Stomach smooth muscle (tissue), 2 donors: Measurements from ENCODE around the gene DMRT1.

Experiments used
- H3K27ac ChIP-seq: one replicate; pipeline ENCODE4 v1.7.0; 2013; ENCODE audit warnings: mild to moderate bottlenecking, low read length, inconsistent platforms
- H3K27me3 ChIP-seq, 2 donors: one replicate each; pipeline ENCODE4 v1.7.0; 2013; ENCODE audit warnings: low read length in 2 of 2; ENCODE audit not compliant: insufficient read depth in 2 of 2, control insufficient read depth in 1 of 2
- H3K36me3 ChIP-seq, 2 donors: one replicate each; pipeline ENCODE4 v1.7.0; 2013; ENCODE audit warnings: low read length in 2 of 2; ENCODE audit not compliant: control insufficient read depth in 2 of 2, insufficient read depth in 2 of 2
- H3K4me1 ChIP-seq: one replicate; pipeline ENCODE4 v1.7.0; 2013; ENCODE audit warnings: low read length; ENCODE audit not compliant: control insufficient read depth, insufficient read depth
- H3K4me3 ChIP-seq, 2 donors: one replicate each; pipeline ENCODE4 v1.7.0; 2013; ENCODE audit warnings: low read length in 2 of 2
- H3K9ac ChIP-seq, 2 donors: one replicate each; pipeline ENCODE4 v1.7.0; 2013; ENCODE audit warnings: low read length in 2 of 2, mild to moderate bottlenecking in 1 of 2
- H3K9me3 ChIP-seq, 2 donors: one replicate each; pipeline ENCODE4 v1.7.0; 2013; ENCODE audit warnings: low read length in 2 of 2; ENCODE audit not compliant: control insufficient read depth in 2 of 2
- donor health status: healthy.
- donor health status: Pancreatic carcinoma.

The DMRT1 gene

GRCh38 chr9:971901-972500 is 130.5 kb downstream of the DMRT1 start:
- H3K9me3 ChIP-seq: no peaks in the 10 kb centered on the region
- no peak overlapping the region for H3K9ac ChIP-seq
- H3K36me3 ChIP-seq: no peaks in the 10 kb centered on the region
- no peak overlapping the region for H3K27ac ChIP-seq
- H3K4me1 ChIP-seq: peaks cover 36% of the 10 kb centered on the region
- H3K4me3 ChIP-seq: peak overlapping the region; percentile 32 to 59
- H3K27me3 ChIP-seq: peaks cover 84 to 100% of the 10 kb centered on the region in 2 donors

GRCh38 chr9:972501-973294 is 131.2 kb downstream of the DMRT1 start:
- H3K9ac ChIP-seq: no peak overlapping the region
- H3K27ac ChIP-seq: no peak overlapping the region
- H3K4me3 ChIP-seq: peak overlapping the region; percentile 32 to 59
- H3K36me3 ChIP-seq: no peaks in the 10 kb centered on the region
- peaks cover 37% of the 10 kb centered on the region for H3K4me1 ChIP-seq
- no peaks in the 10 kb centered on the region for H3K9me3 ChIP-seq
- H3K27me3 ChIP-seq: peaks cover 80 to 98% of the 10 kb centered on the region in 2 donors

- Histone ChIP-seq H3K27me3 (peaks cover 82 to 98% of the 10 kb centered on the region in 2 donors), H3K27ac (no peak overlapping the region), H3K4me3 (no peak overlapping the region), H3K4me1 (peaks cover 37% of the 10 kb centered on the region), H3K36me3 (no peaks in the 10 kb centered on the region), H3K9me3 (no peaks in the 10 kb centered on the region), H3K9ac (no peak overlapping the region)
Observed at GRCh38 chr9:973295-973834, 131.9 kb downstream of the DMRT1 start.

- Histone ChIP-seq H3K27me3 (peaks cover 83 to 98% of the 10 kb centered on the region in 2 donors), H3K36me3 (no peaks in the 10 kb centered on the region), H3K27ac (no peak overlapping the region), H3K9ac (no peak overlapping the region), H3K4me1 (peaks cover 36% of the 10 kb centered on the region), H3K9me3 (no peaks in the 10 kb centered on the region), H3K4me3 (no peak overlapping the region)
Observed at GRCh38 chr9:974031-974995, 132.8 kb downstream of the DMRT1 start.

- Histone ChIP-seq H3K27me3 (peaks cover 77 to 98% of the 10 kb centered on the region in 2 donors), H3K9me3 (no peaks in the 10 kb centered on the region), H3K4me1 (peaks cover 28% of the 10 kb centered on the region), H3K4me3 (no peak overlapping the region), H3K9ac (no peak overlapping the region), H3K27ac (no peak overlapping the region), H3K36me3 (no peaks in the 10 kb centered on the region)
Observed at GRCh38 chr9:974996-975739, 133.7 kb downstream of the DMRT1 start.

GRCh38 chr9:975740-976257 is 134.3 kb downstream of the DMRT1 start:
- no peak overlapping the region for H3K9ac ChIP-seq

GRCh38 chr9:976258-976942 is 134.9 kb downstream of the DMRT1 start, which contains the start of gene DMRT3:
Gene DMRT3, plus strand, starts transcription at chr9:976655. Its CDS starts 347 bp downstream, at chr9:977002.
- Histone ChIP-seq H3K9me3 (no peaks in the 10 kb centered on the region), H3K27me3 (peaks cover 74 to 95% of the 10 kb centered on the region in 2 donors), H3K27ac (no peak within 1 kb of the TSS), H3K36me3 (no peaks in the 10 kb centered on the region), H3K4me1 (peaks cover 22% of the 10 kb centered on the region), H3K4me3 (peak within 1 kb of the TSS in 1 of 2 donors; percentile 29), H3K9ac (no peak within 1 kb of the TSS)

More at GRCh38 chr9:975740-976257, 134.3 kb downstream of the DMRT1 start:
- H3K27me3 ChIP-seq: peaks cover 74 to 95% of the 10 kb centered on the region in 2 donors
- no peaks in the 10 kb centered on the region for H3K36me3 ChIP-seq
- peaks cover 24% of the 10 kb centered on the region for H3K4me1 ChIP-seq
- no peaks in the 10 kb centered on the region for H3K9me3 ChIP-seq
- H3K27ac ChIP-seq: no peak overlapping the region
- no peak overlapping the region for H3K4me3 ChIP-seq

- peaks cover 78 to 95% of the 10 kb centered on the region in 2 donors for H3K27me3 ChIP-seq
- H3K4me3 ChIP-seq: peak overlapping the region in 1 of 2 donors; percentile 29
Observed at GRCh38 chr9:976943-977837, 135.7 kb downstream of the DMRT1 start.

More at GRCh38 chr9:976943-977837, 135.7 kb downstream of the DMRT1 start:
- no peak overlapping the region for H3K9ac ChIP-seq
- no peaks in the 10 kb centered on the region for H3K9me3 ChIP-seq
- H3K36me3 ChIP-seq: no peaks in the 10 kb centered on the region
- no peak overlapping the region for H3K27ac ChIP-seq
- H3K4me1 ChIP-seq: peaks cover 20% of the 10 kb centered on the region
